ENCODE measurements around the gene ALG1. TPM values are rescaled to one million over a fixed set of nuclear protein-coding genes. Genes with fewer than 3 reads are reported as not detected.

Gene ALG1
- total and polyA plus RNA-seq, 2 of the 13 experiments (the other 11 are each of a cell fraction or from before 2014, with no cell fraction given) = 43.3 to 75.6 TPM

DNA sequence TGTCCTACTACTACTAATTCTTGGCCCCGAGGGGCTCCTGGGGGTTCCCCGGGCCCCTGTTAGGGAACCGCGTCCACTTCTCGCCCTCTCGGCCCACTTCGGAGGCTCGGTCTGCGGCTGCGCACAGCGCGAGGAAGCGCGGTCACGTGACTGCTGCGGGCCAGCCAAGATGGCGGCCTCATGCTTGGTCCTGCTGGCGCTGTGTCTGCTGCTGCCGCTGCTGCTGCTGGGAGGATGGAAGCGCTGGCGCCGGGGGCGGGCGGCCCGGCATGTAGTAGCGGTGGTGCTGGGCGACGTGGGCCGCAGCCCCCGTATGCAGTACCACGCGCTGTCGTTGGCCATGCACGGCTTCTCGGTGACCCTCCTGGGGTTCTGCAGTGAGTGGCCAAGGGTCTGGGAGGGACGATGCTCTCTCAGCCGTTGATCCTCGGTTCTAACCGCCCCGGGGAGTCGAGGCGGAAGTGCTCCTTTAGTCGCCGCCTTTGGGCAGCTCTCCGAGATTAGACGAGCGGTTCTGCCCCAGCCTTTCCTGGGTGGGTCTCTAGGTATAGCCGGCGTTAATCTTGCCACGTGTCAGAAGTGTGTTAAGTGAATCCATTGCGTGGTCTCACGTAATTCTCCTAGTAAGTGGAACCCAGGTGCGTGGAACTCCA lies at the start of gene ALG1 (continued):
- TF ChIP-seq MED8 (CRISPR knock-in tag; IDR thresholded peaks at IDR 0.05; ENCODE audit: insufficient replicate concordance) = peak; percentile 97
- peak; percentile 99 for TF ChIP-seq TAF15 (IDR thresholded peaks at IDR 0.05; ENCODE audit: low read depth, low read length, poor library complexity, severe bottlenecking)
- TF ChIP-seq, protein P1, sequence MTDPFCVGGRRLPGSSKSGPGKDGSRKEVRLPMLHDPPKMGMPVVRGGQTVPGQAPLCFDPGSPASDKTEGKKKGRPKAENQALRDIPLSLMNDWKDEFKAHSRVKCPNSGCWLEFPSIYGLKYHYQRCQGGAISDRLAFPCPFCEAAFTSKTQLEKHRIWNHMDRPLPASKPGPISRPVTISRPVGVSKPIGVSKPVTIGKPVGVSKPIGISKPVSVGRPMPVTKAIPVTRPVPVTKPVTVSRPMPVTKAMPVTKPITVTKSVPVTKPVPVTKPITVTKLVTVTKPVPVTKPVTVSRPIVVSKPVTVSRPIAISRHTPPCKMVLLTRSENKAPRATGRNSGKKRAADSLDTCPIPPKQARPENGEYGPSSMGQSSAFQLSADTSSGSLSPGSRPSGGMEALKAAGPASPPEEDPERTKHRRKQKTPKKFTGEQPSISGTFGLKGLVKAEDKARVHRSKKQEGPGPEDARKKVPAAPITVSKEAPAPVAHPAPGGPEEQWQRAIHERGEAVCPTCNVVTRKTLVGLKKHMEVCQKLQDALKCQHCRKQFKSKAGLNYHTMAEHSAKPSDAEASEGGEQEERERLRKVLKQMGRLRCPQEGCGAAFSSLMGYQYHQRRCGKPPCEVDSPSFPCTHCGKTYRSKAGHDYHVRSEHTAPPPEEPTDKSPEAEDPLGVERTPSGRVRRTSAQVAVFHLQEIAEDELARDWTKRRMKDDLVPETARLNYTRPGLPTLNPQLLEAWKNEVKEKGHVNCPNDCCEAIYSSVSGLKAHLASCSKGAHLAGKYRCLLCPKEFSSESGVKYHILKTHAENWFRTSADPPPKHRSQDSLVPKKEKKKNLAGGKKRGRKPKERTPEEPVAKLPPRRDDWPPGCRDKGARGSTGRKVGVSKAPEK (CRISPR knock-in tag; IDR thresholded peaks at IDR 0.05; ENCODE audit: borderline replicate concordance) = peak; percentile 90; the same call in 1 of the 2 replicates
- no peak for TF ChIP-seq HINFP (CRISPR knock-in tag; IDR thresholded peaks at IDR 0.05; ENCODE audit: low read depth)
- peak; percentile 79 for TF ChIP-seq ELF1 (CRISPR knock-in tag; IDR thresholded peaks at IDR 0.05)
- TF ChIP-seq ZNF337 (CRISPR knock-in tag; IDR thresholded peaks at IDR 0.05; ENCODE audit: borderline replicate concordance, low read depth) = peak; percentile 93; the same call in 1 of the 2 replicates
- TF ChIP-seq ZEB1 (IDR thresholded peaks at IDR 0.05; ENCODE audit: insufficient replicate concordance, low read depth) = no peak
- peak; percentile 83 for TF ChIP-seq ZHX2 (IDR thresholded peaks at IDR 0.05; ENCODE audit: low read depth)
- no peak for TF ChIP-seq ZHX2 (CRISPR knock-in tag; IDR thresholded peaks at IDR 0.05; ENCODE audit: borderline replicate concordance)
- TF ChIP-seq, protein P2, sequence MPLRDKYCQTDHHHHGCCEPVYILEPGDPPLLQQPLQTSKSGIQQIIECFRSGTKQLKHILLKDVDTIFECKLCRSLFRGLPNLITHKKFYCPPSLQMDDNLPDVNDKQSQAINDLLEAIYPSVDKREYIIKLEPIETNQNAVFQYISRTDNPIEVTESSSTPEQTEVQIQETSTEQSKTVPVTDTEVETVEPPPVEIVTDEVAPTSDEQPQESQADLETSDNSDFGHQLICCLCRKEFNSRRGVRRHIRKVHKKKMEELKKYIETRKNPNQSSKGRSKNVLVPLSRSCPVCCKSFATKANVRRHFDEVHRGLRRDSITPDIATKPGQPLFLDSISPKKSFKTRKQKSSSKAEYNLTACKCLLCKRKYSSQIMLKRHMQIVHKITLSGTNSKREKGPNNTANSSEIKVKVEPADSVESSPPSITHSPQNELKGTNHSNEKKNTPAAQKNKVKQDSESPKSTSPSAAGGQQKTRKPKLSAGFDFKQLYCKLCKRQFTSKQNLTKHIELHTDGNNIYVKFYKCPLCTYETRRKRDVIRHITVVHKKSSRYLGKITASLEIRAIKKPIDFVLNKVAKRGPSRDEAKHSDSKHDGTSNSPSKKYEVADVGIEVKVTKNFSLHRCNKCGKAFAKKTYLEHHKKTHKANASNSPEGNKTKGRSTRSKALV (CRISPR knock-in tag; IDR thresholded peaks at IDR 0.05) = peak; percentile 76; the same call in 1 of the 2 replicates
- TF ChIP-seq REST (IDR thresholded peaks at IDR 0.05; ENCODE audit: borderline replicate concordance in 1 of 2, low read depth in 1 of 2, low read length in 2 of 2) = peak in 1 of 2 experiments; percentile 66; a peak in 2 of 4 replicates
